Effector CD4-positive, alpha-beta T cell (primary cell): ENCODE data around the gene POC1A.

Experiments used
- DNase-seq: peaks from one replicate; pipeline ENCODE4 v3.0.0-alpha.2; 2020

Gene POC1A

GRCh38 chr3:52126500-52126899 lies 27.7 kb downstream of the POC1A start:
- no peak for DNase-seq

GRCh38 chr3:52126036-52126435 lies 28.2 kb downstream of the POC1A start:
- no peak for DNase-seq

GRCh38 chr3:52124766-52125165 lies 29.5 kb downstream of the POC1A start:
- DNase-seq, result no peak

GRCh38 chr3:52124126-52124525 lies 30.1 kb downstream of the POC1A start:
- DNase-seq, result no peak

GRCh38 chr3:52123106-52123725 lies 31.0 kb downstream of the POC1A start:
- peak; percentile 66 for DNase-seq

GRCh38 chr3:52122491-52122890 lies 31.7 kb downstream of the POC1A start:
- no peak for DNase-seq

GRCh38 chr3:52121813-52122212 lies 32.4 kb downstream of the POC1A start:
- DNase-seq, result no peak

- no peak for DNase-seq
These were observed 32.8 kb downstream of the POC1A start for GRCh38 chr3:52121464-52121805.

- no peak for DNase-seq
These were observed 33.4 kb downstream of the POC1A start for GRCh38 chr3:52120556-52121463.

GRCh38 chr3:52119826-52120225 lies 34.4 kb downstream of the POC1A start:
- no peak for DNase-seq

- no peak for DNase-seq
These were observed 35.1 kb downstream of the POC1A start for GRCh38 chr3:52119099-52119498.

GRCh38 chr3:52118156-52118875 lies 35.9 kb downstream of the POC1A start:
- no peak for DNase-seq

GRCh38 chr3:52117537-52117936 lies 36.7 kb downstream of the POC1A start:
- DNase-seq, result no peak

- DNase-seq, result no peak
These were observed 42.2 kb downstream of the POC1A start for GRCh38 chr3:52112056-52112455.

GRCh38 chr3:52110502-52110901 lies 43.7 kb downstream of the POC1A start:
- no peak for DNase-seq

GRCh38 chr3:52109611-52110301 lies 44.5 kb downstream of the POC1A start:
- DNase-seq, result no peak

GRCh38 chr3:52108302-52109232 lies 45.7 kb downstream of the POC1A start:
- DNase-seq, result no peak

- DNase-seq, result no peak
These were observed 47.1 kb downstream of the POC1A start for GRCh38 chr3:52106951-52107611.

GRCh38 chr3:52104684-52105640 lies 49.3 kb downstream of the POC1A start:
- DNase-seq, result no peak

- no peak for DNase-seq
These were observed 51.3 kb downstream of the POC1A start for GRCh38 chr3:52102934-52103333.
